Renal cortical epithelial cell (primary cell): ENCODE measurements around the gene PLA2G3. TPM values are rescaled to one million over a fixed set of nuclear protein-coding genes. Genes with fewer than 3 reads are reported as not detected.

Experiments used
- DNase-seq: peaks from one replicate; pipeline ENCODE4 v3.0.0-alpha.2; 2011; ENCODE audit warnings: low read depth
- total RNA-seq: library from RNA; depleted of rRNA; stranded (reverse); fragments of >200 nt; gene quantifications from 2 replicates; pipeline ENCODE4 v1.2.3, GENCODE V29; 2014

PLA2G3 gene
- total RNA-seq, 1 donor from 2014 or later, result not detected

DNA sequence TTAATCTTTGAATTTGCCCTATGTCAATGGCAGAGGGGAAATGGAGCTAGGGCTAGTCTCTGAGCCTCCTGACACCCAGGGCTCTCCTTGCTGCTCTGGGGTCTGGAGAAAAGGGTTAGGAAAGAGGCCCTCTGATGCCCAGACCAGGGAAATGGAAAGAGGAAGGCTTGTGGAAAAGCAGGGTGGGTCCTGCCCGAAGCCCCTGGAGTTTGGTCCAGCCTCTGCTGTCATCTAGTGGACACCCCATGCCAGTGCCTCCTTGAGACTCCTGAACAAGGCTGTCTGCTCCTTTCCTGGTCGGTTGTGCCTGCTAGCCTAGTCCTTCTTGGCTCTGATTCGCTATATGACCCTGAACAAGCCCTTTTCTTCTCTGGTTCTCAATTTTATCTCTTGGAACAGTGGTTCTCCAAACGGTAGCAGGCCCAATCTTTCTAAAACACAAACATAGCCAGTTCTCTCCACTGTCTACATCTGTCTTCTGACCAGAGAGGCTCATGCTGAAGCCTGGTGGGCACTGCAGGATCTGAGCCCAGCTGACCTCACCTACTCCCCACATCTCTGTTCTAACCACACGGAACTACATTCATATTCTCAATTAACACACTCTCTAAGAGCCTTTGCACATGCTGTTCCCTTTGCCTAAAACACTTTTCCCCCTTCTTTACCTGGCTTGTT lies 8.8 kb upstream of the PLA2G3 start:
- peak; percentile 60 for DNase-seq

DNA sequence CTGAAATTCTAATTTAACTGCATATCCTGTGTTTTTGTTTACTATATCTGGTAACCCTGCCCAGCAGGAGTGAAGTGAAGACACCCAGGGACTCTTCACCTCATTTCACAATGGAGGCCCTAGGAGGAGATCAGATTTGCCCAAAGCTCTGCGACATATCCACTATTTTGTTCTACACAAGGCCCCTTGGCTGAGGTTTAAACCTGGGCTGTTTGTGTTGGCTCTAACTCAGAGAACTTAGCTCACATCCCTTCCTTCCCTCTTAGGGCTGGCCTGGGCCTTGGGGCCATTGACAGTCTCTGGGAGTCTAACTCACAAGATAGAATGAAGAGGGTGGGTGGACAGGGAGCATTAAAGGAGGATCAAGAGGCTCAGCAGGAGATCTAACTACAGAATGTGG lies 8.2 kb upstream of the PLA2G3 start:
- DNase-seq, result no peak

DNA sequence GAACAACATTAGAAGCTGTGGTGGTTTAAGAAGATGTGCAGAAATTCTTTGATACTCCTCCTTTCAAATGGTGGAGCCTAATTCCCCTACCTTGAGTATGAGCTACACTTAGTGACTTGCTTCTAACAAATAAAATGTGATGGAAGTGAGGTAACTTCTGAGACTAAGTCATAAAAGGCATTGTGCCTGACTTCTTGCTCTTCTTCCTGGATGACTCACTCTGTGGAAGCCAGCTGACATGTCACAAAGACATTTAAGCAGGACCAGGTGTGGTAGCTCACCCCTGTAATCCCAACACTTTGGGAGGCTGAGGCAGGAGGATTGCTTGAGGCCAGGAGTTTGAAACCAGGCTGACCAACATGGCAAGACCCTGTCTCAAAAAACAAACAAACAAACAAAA lies 3.9 kb upstream of the PLA2G3 start:
- DNase-seq, result peak; percentile 37

DNA sequence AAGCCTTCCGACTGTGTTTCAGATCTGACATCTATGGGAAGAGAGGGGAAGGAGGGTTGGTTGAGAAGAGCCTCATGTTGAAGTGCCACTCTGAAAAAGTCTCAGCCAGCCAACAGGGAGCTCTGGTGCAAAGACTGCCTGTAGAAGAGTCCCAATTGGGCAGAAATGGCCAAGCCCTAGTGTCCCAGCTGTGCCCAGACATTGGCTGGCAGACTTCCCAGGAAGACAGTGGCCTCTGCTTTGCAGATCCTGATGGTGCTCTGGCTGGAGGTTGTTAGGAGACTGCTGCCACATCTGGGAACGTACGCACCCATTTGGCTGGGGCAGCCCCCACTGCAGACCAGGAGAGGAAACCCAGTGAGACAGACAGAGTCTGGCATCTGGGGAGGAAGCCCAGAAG lies 3.2 kb upstream of the PLA2G3 start:
- DNase-seq, result no peak

DNA sequence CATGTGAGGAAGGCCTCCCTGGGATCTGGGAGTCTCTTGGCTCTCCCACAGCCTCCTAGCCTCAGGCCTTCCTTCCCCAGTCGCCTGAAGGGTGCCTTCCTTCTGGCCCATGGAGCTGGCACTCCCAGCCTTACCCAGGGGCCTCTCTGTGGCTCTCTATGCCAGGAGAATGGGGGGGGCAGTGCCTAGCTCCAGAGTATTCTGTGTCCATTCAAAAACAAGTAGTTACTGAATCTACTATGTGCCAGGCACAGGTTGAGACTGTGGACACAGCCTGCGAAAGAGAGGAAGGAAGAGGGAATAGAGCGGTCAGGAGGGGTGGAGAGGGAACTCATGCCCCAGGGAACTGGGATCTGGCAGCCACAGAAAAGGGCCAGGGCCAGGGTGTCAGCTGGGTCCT lies 2.7 kb upstream of the PLA2G3 start:
- DNase-seq, result no peak

DNA sequence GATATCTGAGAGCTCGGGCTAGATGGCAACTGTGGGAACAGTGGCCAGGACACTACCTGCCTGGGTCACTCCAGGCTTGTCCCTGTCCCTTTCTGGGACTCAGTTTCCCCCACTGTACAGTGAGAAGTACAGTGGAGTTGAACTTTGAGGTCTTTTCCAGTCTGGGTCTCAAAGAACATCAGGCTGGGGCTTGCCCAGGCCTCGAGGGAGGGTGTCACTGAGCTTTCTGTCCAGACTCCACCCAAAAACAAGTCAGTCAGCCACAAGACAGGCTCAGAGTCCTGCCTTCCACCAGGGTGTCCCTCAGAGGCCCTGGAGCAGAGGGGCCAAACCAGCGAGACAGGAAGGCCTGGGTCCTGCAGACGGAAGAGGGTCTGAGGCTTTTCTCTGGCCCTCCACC lies 2.0 kb upstream of the PLA2G3 start:
- DNase-seq, result no peak

DNA sequence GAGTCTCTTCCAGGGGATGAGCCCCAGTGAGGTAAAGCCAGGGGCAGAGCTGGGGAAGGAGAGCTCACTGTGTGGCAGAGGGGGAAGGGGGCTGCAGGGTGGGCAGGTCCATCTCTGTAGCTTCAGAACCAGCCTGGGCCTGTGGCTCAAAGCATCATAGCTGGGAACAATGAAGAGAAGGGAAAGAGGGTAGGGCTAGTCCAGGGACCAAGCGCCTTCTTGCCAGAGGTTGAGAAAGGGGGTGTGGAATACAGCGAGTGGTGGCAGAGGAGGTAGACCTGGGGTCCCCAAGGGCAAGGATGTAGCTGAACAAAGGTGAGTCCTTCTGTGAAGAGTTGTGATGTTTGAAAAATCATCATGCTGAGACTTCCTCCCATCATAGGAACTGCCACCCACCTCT lies 1.2 kb upstream of the PLA2G3 start:
- DNase-seq, result no peak

DNA sequence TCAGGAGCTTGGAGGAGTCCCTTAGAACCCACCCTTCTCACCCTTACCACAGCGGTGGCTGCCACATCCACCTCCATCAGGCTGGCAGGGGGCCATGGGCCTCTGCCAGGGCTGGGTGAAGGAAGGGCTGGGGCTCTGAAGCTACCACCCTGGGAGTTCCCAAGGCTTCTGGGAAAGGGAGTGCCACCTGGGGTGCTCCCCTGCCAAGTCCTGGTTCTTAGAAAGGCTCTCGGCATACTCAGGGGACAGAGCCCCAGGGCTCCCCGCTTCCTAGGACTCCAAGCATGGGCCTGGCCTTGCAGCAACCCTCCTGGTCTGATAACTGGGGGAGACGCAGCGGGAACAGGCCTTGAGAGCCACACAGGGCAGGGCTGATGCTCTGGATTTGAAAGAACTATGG lies 438 bp upstream of the PLA2G3 start:
- no peak for DNase-seq

DNA sequence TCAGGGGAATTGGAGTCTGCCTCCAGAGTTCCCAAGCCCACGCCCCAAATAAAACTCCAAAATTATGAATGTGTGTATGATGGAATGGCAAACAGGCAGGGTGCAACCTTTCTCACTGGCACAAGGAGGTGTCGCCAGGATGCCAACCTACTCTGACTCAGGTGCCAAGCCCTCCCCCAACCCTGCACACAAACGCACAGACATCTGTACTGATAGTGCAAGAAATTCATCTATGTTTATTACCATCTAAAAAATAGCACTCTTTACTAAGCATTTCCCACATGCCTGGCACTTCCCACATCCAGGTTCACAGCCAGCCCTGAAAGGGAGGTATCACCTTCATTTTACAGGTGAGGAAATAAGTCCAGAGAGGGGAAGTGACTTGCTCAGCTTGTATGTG lies 1.2 kb downstream of the PLA2G3 start:
- no peak for DNase-seq

DNA sequence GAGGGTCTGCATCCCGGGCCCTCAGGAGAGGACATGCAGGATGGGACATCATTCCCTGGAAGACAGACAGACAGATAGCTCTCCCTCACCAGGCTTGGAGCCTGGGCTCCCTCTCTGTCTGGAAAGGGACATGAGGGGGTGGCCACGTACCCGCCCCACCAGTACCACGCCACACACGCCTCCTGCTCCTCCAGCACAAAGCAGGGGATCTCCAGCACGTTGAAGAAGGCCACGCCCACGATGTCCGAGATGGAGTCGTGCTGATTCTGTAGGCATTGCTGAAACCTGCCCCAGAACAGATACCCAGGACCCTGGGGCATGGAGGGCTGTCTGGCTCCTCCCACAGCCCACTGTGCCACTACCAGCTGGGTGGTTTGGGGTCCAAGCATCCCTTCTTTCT lies 2.2 kb downstream of the PLA2G3 start:
- no peak for DNase-seq

DNA sequence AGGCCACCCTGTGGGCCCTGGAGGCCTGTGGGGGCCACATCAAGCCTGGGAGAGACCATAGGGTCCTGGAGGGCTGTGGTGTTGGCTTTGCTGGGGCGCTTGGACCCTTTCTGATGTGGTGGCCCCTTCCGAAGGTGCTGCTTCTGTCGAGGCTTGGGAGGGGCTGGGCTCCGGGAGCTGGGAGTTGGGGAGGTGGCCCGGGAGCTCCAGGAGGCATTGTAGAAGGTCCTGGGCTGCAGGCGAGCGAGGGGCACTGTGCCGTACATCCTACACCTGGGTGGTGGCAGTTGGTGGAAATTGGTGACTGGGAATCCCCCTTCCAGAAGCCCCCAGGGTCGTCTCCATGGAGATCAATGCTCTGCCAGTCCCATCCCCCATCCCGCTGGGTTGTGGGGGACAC lies 2.6 kb downstream of the PLA2G3 start:
- DNase-seq, result no peak

DNA sequence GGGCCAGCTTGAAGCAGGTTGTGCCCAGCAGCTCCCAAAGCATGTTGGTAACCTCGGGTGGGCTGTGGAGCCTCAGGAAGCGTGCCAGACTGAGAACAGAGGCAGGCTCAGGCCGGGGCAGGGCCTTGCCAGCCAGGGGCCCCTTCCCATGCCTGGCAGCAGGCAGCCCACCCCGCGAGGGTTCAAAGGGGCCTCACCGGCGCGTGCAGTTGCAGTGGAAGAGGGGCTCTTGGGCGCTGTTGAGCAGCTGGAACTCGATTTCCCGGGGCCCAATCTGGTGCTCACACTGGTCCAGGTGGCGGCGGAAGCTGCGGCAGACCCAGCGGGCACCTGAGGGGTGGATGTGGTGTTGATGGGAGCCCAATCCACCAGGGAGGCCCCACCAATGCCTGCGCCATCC lies 3.6 kb downstream of the PLA2G3 start:
- no peak for DNase-seq

DNA sequence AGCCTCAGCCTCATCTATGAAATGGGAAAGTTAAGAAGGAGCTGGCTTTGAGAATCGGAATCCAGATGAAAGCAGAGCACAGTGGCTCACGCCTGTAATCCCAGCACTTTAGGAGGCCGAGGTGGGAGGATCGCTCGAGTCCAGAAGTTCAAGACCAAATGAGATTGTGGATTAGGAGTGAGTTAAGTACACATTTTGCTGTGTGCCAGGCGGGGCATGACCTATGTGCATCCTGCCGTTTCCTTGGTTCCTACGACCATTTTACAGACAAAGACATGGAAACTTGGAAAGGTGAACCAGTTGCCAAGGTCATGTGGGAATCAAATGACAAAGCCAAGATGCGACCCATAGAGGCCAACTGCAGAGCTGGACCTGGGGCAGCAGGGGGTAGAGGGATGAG lies 4.2 kb downstream of the PLA2G3 start:
- DNase-seq, result no peak

DNA sequence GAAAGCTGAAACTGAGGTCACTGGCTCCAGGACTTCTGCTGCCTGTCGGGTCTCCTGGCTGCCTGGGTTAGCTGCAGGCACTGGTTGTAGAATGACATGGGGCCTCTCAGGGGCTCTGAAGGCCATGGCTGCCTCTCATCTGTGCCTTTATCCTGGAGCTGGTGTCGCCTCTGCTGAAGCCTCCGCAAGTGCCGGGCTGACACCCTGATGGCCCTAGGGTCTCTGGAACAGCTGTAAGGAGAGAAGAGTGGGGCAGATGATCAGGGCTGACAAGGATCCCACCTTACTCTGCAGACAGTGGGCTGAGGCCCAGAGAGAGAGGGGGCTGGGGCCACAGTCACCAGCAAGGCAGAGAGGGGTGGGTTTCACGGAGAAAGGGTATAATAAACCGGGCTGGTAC lies 4.6 kb downstream of the PLA2G3 start:
- DNase-seq, result no peak

DNA sequence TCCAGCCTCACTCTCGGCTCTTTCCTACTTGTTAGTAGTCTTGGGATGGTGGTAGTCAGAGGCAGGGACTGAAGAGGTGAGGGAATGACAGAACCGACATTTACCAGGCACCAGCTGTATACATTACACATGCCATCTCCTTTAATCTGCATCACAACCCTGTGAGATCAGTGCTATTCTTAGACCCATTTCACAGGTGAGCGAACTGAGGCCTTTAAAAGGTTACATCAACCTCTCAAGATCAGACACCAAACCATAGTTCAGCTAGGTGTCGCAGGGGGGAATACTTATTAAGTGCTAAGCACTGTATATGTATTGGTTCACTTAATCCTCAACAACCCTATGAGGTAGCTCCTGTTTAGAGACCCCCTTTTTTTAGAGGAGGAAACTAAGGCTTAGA lies 5.6 kb downstream of the PLA2G3 start:
- DNase-seq, result no peak

DNA sequence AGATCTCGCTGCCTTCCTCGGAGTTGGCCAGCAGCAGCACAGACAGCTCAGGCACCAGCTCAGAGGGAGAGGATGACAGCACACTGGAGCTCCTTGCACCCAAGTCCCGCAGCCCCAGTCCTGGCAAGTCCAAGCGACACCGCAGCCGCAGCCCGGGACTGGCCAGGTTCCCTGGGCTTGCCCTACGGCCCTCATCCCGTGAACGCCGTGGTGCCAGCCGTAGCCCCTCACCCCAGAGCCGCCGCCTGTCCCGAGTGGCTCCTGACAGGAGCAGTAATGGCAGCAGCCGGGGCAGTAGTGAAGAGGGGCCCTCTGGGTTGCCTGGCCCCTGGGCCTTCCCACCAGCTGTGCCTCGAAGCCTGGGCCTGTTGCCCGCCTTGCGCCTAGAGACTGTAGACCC lies 6.4 kb downstream of the PLA2G3 start:
- no peak for DNase-seq

DNA sequence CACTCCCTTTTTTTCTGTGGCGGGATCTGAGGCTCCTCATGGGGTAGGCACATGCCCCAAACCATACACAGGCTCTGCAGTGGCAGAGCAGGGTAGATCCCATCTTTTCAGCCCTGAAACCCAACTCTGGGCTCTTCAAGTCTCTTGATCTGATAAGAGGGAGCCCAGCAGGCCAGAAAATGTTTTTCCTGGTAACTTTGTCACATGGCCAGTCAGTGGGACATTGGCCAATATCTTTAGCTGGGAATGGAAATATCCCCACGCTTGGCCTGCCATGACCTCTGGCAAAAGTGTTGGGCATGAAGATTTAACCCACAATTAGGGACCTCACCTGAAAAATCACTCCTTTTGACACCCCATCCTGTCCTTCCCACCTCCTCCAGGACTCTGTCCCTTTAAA lies 9.4 kb downstream of the PLA2G3 start:
- DNase-seq, result no peak

DNA sequence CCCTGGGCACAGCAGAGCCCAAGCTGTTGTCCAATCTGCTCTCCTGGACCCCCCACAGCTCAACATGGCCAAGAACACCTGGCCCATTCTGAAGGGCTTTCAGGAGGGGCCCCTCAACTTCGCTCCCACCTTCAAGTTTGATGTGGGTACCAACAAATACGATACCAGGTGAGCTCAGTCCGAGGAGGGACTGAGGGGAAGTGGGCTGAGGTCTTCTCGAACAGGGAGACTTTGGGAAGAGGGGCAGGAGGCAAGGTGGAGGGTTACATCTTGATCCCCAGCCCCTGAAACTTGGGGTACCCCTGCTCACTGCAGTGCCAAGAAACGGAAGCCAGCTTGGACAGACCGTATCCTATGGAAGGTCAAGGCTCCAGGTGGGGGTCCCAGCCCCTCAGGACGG lies 12.2 kb downstream of the PLA2G3 start:
- no peak for DNase-seq

DNA sequence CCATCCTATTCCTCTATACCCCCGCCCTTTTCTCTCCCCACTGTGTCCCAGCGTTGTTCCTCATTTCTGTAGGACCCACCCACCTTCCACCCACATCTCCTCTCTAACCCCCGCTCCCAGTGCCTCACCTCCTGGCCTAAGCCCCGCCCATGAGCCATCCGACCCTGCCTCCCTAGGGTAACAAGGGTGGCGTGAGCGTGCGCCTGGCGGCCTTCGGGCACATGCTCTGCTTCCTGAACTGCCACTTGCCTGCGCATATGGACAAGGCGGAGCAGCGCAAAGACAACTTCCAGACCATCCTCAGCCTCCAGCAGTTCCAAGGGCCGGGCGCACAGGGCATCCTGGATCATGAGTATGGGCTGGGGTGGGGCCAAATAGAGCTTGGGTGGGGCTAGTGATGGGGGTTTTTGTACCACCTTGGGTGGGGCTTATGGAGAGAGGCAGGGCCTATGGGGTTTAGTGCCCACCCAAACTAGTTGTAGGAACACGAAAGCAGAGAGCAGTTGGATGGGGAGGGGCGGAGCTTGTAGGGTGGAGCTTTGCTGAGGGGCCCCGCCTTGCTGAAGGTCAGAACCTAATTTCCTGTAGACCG lies 13.0 kb downstream of the PLA2G3 start:
- DNase-seq, result no peak

DNA sequence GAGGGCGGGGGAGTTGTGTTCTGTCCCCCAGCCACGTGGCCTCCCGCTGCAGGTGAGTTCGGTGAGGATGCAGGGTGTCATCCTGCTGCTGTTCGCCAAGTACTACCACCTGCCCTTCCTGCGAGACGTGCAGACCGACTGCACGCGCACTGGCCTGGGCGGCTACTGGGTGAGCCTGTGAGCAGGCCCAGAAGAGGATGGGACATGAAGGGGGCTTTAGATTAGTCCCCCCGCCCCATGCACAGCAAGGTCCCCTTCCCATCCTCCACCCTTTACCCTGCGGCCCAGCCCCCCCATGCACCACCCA lies 13.5 kb downstream of the PLA2G3 start:
- no peak for DNase-seq

DNA sequence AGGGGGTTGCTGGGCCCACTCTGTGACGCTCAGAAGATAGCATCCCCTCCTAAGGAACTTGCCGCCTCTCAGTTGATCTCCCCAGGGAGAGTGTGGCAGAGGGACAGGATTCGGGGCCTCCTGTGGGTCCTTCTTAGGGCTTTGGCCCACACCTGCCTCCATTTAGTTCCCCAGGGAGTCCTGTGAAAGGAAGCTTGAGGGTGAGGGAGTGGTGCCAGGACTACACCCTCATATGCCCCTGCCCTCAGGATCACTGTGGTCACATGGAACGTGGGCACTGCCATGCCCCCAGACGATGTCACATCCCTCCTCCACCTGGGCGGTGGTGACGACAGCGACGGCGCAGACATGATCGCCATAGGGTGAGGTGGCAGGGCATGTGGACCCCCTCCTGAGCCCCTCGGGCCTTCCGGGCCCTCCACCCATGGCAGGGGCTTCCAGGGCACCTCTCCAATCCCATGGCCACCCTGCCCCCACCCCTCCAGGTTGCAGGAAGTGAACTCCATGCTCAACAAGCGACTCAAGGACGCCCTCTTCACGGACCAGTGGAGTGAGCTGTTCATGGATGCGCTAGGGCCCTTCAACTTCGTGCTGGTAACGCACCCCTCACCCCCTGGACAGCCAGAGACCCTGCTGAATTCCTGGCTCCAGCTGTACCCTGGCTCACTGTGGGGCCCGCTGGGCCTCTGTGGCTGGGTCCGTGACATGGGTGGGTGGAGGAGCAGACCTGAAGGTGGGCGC lies 14.0 kb downstream of the PLA2G3 start:
- no peak for DNase-seq

DNA sequence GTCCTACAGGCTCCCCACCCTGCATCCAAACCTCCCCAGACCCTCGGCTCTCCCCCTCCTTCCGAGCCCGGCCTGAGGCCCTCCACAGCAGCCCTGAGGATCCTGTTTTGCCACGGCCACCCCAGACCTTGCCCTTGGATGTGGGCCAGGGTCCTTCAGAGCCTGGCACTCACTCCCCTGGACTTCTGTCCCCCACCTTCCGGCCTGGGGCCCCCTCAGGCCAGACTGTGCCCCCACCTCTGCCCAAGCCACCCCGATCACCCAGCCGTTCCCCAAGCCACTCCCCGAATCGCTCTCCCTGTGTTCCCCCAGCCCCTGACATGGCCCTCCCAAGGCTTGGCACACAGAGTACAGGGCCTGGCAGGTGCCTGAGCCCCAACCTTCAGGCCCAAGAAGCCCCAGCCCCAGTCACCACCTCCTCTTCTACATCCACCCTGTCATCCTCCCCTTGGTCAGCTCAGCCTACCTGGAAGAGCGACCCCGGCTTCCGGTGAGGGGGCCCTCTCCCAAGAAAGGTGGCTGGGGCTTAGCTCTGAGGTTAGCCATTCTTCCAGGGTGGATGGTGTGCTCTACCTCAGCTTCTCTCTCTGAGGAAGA lies 14.7 kb downstream of the PLA2G3 start:
- no peak for DNase-seq

DNA sequence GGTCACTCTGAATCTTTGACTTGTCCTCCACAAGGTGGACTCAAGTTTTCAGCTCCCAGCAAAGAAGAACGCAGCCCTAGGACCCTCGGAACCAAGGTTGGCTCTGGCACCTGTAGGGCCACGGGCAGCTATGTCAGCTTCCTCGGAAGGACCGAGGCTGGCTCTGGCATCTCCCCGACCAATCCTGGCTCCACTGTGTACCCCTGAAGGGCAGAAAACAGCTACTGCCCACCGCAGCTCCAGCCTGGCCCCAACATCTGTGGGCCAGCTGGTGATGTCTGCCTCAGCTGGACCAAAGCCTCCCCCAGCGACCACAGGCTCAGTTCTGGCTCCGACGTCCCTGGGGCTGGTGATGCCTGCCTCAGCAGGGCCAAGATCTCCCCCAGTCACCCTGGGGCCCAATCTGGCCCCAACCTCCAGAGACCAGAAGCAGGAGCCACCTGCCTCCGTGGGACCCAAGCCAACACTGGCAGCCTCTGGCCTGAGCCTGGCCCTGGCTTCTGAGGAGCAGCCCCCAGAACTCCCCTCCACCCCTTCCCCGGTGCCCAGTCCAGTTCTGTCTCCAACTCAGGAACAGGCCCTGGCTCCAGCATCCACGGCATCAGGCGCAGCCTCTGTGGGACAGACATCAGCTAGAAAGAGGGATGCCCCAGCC lies 15.4 kb downstream of the PLA2G3 start:
- DNase-seq, result no peak
